ENCODE data around the gene GNA15.

DNA sequence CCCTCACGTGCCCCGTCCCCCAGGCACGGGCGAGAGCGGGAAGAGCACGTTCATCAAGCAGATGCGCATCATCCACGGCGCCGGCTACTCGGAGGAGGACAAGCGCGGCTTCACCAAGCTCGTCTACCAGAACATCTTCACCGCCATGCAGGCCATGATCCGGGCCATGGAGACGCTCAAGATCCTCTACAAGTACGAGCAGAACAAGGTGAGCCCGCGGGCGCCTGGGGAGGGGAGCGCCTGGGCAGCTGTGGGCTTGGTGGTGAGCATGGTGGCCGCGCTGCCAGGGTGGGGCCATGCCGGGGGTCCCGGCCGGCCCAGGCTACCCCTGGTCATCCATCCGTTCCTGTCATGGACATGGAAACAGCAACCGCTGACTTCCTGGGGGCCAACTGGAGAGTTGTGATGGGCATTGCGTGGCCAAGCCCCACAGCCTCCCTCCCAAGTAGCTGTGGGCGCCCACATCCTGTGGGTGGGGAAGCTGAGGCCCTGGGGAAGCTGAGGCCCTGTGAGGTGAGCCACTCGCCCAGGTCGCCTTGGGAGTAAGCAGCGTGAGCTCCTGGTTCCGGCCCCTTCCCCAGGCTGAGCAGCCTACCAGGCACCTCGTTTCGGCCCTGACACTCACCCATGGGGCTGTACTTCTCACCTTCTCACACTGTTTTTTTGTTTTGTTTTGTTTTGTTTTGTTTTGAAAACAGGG, 25.6 kb upstream of the GNA15 start:
- TF ChIP-seq CTCF (IDR thresholded peaks at IDR 0.05) = no peak
- TF ChIP-seq POLR2A (IDR thresholded peaks at IDR 0.05) = no peak
